Cardiac fibroblast (primary cell): ENCODE results near the gene CARD14.
A peak's percentile ranks its signal among the peaks of the same experiment; 100 is the strongest.

Experiments used
- DNase-seq, 2 donors: peaks; one replicate each; pipeline versions ENCODE4 v3.0.0 to v3.0.0-alpha.2; 2010; ENCODE audit warnings: low read depth in 2 of 2
- H3K4me3 ChIP-seq, 2 donors: replicated peaks in 1 of 2; 1 replicate in 1 of 2; 2 replicates in 1 of 2; pipeline ENCODE4 v1.5.1; 2011; ENCODE audit warnings: low read depth in 2 of 2, low read length in 2 of 2, mild to moderate bottlenecking in 2 of 2, moderate library complexity in 1 of 2
- CTCF ChIP-seq: IDR thresholded peaks from one replicate; pipeline ENCODE4 v1.5.1; 2011; ENCODE audit warnings: low read depth, mild to moderate bottlenecking, low read length, inconsistent platforms

Gene CARD14

DNA sequence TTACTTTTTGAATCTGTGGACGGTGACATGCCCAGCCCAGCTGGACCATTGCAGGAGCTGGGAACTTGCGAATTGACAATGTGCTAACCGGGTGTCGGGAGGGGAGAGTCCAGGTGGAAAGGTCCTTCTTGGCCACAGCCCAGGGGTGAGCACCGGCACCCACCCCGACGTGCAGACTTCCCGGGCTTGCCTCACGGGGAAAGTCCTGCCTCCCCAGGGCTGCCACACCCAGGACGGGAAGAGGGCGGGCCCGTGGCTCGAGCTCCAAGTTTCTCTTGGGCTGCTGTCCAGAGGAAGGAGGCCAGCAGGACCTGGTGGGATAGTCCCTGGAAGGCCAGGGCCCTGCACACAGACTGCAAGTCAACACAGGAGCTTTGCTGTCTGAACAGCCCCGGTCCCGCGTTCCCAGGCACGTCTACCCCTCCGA is 17.7 kb downstream of the CARD14 start:
- no peak for TF ChIP-seq CTCF
- peak; percentile 52 to 64 for DNase-seq
- H3K4me3 ChIP-seq: peak overlapping the region in 1 of 2 donors; percentile 39

GRCh38 chr17:80189611-80190010 is 19.8 kb downstream of the CARD14 start:
- TF ChIP-seq CTCF: no peak
- no peak overlapping the region for H3K4me3 ChIP-seq
- no peak for DNase-seq

DNA sequence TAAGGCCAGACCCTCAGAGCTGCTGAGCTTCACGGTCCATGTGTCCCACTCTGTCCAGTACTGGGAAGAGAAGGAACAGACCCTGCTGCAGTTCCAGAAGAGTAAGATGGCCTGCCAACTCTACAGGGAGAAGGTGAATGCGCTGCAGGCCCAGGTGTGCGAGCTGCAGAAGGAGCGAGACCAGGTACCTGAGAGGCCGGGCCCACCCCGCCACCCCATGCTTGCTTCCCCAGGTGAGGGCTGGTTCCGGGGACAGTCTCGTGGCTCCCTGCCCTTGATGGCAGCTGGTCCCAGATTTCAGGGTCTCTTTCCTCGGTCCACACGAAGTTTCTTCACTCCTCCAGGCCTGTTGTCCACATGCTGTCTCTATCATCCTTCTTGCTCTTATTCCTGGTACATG is 20.9 kb downstream of the CARD14 start:
- no peak for DNase-seq

GRCh38 chr17:80191192-80191591 is 21.4 kb downstream of the CARD14 start:
- no peak for TF ChIP-seq CTCF
- DNase-seq: no peak
- H3K4me3 ChIP-seq: no peak overlapping the region

More for the DNA sequence above, 20.9 kb downstream of the CARD14 start:
- TF ChIP-seq CTCF: no peak
- no peak overlapping the region for H3K4me3 ChIP-seq

DNA sequence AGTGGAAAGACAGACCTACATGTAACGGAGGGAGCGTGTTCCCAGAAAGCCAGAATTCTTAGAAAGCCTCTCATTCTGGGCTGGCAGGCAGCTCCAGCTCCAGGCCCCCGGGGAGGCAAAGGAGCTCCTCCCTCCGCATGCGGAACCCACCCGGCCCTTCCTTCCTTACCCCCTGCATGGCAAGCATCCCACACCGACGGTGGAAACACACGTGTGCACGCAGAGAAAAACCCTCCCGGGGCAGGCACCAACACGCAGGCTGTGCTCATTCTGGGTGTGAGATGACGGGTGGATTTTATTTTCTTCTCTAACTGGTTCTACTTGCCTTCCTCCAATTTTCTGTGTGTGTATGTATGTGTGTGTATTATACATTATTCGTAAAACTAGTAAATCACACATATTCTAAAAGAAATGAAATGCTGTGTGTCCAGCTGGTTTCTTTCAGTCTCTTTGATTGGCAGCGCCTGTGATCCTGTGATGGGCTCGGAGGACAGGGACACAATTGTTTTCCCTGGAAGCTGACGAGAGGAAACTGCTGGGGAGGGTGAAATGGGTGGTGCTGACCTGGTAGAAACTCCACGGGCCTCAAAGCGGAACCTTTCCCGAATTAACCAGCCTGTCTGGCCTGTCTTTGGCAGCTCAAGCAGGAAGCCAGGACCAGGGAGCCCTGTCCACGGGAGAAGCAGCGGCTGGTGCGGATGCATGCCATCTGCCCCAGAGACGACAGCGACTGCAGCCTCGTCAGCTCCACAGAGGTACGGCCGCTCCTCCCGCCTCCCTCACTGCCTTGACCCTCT is 22.2 kb downstream of the CARD14 start:
- H3K4me3 ChIP-seq: no peak overlapping the region
- no peak for TF ChIP-seq CTCF
- peak in 1 of 2 donors; percentile 32 for DNase-seq

DNA sequence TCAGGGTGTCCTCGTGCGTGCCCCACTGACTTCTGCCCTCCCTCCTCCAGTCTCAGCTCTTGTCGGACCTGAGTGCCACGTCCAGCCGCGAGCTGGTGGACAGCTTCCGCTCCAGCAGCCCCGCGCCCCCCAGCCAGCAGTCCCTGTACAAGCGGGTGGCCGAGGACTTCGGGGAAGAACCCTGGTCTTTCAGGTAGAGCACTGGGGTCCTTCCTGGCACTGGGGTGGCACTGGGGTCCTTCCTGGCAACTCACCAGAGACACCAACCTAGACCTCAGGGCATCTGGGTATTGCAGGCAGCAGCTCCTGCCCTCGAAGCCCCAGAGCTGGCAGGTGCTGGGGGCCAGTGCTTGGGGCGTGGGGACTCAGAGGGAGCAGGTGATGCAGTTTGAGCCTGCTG is 25.3 kb downstream of the CARD14 start:
- no peak for DNase-seq
- no peak for TF ChIP-seq CTCF
- H3K4me3 ChIP-seq: no peak overlapping the region
